Breast epithelium (tissue), 4 donors: ENCODE data around the gene CACNA1H. TPM values are rescaled to one million over a fixed set of nuclear protein-coding genes. Genes with fewer than 3 reads are reported as not detected.

Experiments used
- DNase-seq, 2 donors: peaks; one replicate each; pipeline ENCODE4 v3.0.0-alpha.2; 2019; ENCODE audit warnings: low spot score in 2 of 2
- H3K27ac ChIP-seq, 2 donors: fragments of 200-600 bp; sonication (generic) in 1 of 2; one replicate each; pipeline ENCODE4 v1.5.1; 2016 to 2019; ENCODE audit warnings: mild to moderate bottlenecking in 1 of 2
- H3K27me3 ChIP-seq, 2 donors: fragments of 200-600 bp; sonication (generic) in 1 of 2; one replicate each; pipeline versions ENCODE4 v1.5.1 to v1.6.0; 2017 to 2019; ENCODE audit warnings: control low read depth in 1 of 2, mild to moderate bottlenecking in 1 of 2
- H3K36me3 ChIP-seq: fragments of 200-600 bp; one replicate; pipeline ENCODE4 v1.5.1; 2019
- H3K4me1 ChIP-seq, 2 donors: fragments of 200-600 bp; sonication (generic); one replicate each; pipeline ENCODE4 v1.5.1; 2016 to 2019; ENCODE audit warnings: control low read depth in 1 of 2
- H3K4me3 ChIP-seq, 3 donors: fragments of 200-600 bp; sonication (generic); 1 replicate in 2 of 3; 2 replicates in 1 of 3; pipeline ENCODE4 v1.5.1; 2016 to 2019; ENCODE audit warnings: mild to moderate bottlenecking in 3 of 3, moderate library complexity in 2 of 3
- H3K9me3 ChIP-seq, 2 donors: fragments of 200-600 bp; sonication (generic) in 1 of 2; one replicate each; pipeline ENCODE4 v1.5.1; 2016 to 2019; ENCODE audit warnings: control low read depth in 1 of 2
- POLR2A ChIP-seq: fragments of 450-650 bp; IDR thresholded peaks from one replicate; pipeline ENCODE4 v1.6.1; 2016; ENCODE audit warnings: antibody characterized with exemption, mild to moderate bottlenecking, moderate library complexity
- POLR2AphosphoS5 ChIP-seq, 3 donors: sonication (generic); formaldehyde crosslinking; IDR thresholded peaks; one replicate each; pipeline ENCODE4 v1.6.1; 2017; ENCODE audit warnings: antibody characterized with exemption in 3 of 3
- intact Hi-C: fragments of 100-400 bp; cut with DNase I; formaldehyde crosslinking; loops from one replicate; pipeline ENCODE4 v1.15.1; 2023; ENCODE audit warnings: low total_unique reads
- total RNA-seq, 3 donors: library from RNA; depleted of rRNA; stranded (reverse); fragments of >200 nt; gene quantifications; one replicate each; pipeline ENCODE4 v1.1.0, GENCODE V29; 2016
- TF ChIP-seq, protein P1 (sequence below), 3 donors: fragments of 450-650 bp; IDR thresholded peaks; one replicate each; pipeline ENCODE4 v1.5.1; 2016 to 2017; ENCODE audit warnings: antibody characterized with exemption in 3 of 3, mild to moderate bottlenecking in 3 of 3, moderate library complexity in 3 of 3

Gene CACNA1H
- total RNA-seq, 3 donors from 2014 or later, result 1.6 to 2.5 (median 2.2) TPM

DNA sequence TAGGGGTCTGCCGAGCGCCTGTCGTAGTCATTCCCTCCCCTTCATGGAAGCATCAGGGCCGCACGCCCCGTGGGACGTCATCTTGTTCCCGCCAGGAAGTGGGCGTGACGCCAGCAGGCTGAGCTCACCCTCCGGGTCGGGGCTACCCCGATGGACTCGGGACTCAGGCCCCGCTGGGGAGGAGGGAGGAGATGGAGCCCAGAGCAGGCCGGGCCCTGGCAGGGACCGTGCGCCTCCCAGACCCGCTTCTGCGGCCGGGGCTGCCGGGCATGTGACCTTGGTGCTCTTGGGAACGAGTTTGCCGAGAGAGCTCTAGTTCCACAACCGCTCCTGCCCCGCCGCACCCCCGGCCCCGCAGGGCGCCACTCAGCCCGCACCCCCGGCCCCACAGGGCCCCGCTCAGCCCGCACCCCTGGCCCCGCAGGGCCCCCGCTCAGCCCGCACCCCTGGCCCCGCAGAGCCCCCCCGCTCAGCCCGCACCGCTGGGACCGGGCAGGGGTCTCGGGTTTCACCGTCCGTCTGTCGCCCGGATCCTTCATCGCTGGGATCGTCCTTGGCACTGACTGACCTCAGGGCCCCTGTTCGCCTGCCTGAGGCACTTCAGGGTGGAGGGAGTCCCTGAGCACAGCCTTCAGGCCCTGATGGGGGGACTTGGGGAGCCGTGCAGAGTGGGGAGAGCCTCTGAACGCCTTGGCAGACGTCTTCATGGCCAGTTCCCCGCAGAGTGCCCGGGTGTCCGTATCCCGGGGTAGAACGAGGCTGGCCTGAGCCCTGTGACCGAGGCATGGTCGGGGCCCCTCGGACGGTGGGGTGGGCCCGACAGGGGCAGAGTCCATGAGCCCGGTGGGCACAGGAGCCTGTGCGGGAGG lies 5.8 kb downstream of the CACNA1H start:
- peak overlapping the region in 1 of 2 donors; percentile 63 for H3K27ac ChIP-seq
- intact Hi-C loops, result loop anchor here (5.0 kb wide), 1 partner anchor 861 kb away; no protein-coding TSS in a partner anchor
- H3K27me3 ChIP-seq, result peaks cover 17 to 100% of the 10 kb centered on the region in 2 donors
- H3K9me3 ChIP-seq, result no peaks in the 10 kb centered on the region
- no peak for DNase-seq
- H3K4me1 ChIP-seq, result peaks cover 1 to 20% of the 10 kb centered on the region in 2 donors
- no peaks in the 10 kb centered on the region for H3K36me3 ChIP-seq
- H3K4me3 ChIP-seq, result peak overlapping the region in 1 of 3 donors; percentile 28
- TF ChIP-seq, protein P1, sequence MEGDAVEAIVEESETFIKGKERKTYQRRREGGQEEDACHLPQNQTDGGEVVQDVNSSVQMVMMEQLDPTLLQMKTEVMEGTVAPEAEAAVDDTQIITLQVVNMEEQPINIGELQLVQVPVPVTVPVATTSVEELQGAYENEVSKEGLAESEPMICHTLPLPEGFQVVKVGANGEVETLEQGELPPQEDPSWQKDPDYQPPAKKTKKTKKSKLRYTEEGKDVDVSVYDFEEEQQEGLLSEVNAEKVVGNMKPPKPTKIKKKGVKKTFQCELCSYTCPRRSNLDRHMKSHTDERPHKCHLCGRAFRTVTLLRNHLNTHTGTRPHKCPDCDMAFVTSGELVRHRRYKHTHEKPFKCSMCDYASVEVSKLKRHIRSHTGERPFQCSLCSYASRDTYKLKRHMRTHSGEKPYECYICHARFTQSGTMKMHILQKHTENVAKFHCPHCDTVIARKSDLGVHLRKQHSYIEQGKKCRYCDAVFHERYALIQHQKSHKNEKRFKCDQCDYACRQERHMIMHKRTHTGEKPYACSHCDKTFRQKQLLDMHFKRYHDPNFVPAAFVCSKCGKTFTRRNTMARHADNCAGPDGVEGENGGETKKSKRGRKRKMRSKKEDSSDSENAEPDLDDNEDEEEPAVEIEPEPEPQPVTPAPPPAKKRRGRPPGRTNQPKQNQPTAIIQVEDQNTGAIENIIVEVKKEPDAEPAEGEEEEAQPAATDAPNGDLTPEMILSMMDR (IDR thresholded peaks at IDR 0.05), result no peak
- TF ChIP-seq POLR2A, result no peak
- no peak for TF ChIP-seq POLR2AphosphoS5 (IDR thresholded peaks at IDR 0.05)

- peak overlapping the region in 1 of 2 donors; percentile 63 for H3K27ac ChIP-seq
- H3K4me3 ChIP-seq, result peak overlapping the region in 1 of 3 donors; percentile 53
- H3K9me3 ChIP-seq, result no peaks in the 10 kb centered on the region
- TF ChIP-seq POLR2A (no peak), POLR2AphosphoS5 (IDR thresholded peaks at IDR 0.05) (no peak)
- TF ChIP-seq, protein P1 (IDR thresholded peaks at IDR 0.05), result no peak
- H3K36me3 ChIP-seq, result no peaks in the 10 kb centered on the region
- H3K27me3 ChIP-seq, result peaks cover 12 to 100% of the 10 kb centered on the region in 2 donors
- DNase-seq, result no peak
- peaks cover 0 to 12% of the 10 kb centered on the region in 2 donors for H3K4me1 ChIP-seq
- intact Hi-C loops, result loop anchor here (5.0 kb wide), 1 partner anchor 862 kb away; no protein-coding TSS in a partner anchor
Measured at GRCh38 chr16:1159325-1159972, 6.5 kb downstream of the CACNA1H start.

DNA sequence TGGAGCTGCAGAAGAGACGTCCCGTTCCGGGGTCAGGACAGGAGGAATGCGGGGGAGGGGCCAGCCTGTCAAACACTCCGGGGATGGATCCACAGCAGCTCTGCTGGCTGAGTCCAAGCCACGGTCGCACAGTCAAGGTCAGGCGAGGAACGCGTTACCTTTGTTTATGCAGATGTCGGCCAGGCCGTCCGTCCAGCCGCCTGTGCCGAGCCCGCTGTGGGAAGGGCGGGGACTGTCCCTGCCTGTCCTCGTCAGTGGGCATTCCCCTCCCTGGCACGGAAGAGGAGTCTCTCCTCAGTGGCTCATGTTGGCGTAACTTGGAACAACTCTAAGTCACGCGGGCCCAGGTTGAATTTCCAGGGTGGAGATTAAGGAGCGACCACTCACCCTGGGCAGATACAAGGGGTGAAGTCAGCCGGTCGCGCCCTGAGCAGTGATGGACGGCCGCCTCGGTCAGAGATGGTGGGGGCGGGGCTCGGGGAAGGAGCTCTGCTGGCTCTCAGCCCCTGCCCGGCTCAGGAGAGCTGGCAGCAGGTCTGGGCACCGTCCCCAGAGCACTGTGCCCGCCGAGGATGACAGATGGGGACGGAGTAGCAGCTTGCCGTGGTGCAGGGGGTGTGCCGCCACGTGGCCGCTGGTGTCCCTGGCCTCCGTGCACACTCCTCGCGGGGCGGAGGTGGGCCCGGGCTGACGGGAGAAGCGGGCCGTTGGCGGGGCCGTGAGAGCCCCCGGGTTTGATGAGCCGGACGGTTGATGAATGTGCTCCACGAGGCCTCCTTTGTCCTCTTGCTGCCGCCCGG lies 7.3 kb downstream of the CACNA1H start:
- peaks cover 9 to 100% of the 10 kb centered on the region in 2 donors for H3K27me3 ChIP-seq
- peaks cover 0 to 12% of the 10 kb centered on the region in 2 donors for H3K4me1 ChIP-seq
- DNase-seq, result peak; percentile 24 to 63
- no peak for TF ChIP-seq POLR2AphosphoS5 (IDR thresholded peaks at IDR 0.05)
- TF ChIP-seq, protein P1 (IDR thresholded peaks at IDR 0.05), result no peak
- no peak for TF ChIP-seq POLR2A
- peak overlapping the region in 2 of 3 donors; percentile 26 to 53 for H3K4me3 ChIP-seq
- intact Hi-C loops, result loop anchor here (5.0 kb wide), 1 partner anchor 863 kb away; no protein-coding TSS in a partner anchor
- H3K9me3 ChIP-seq, result no peaks in the 10 kb centered on the region
- H3K27ac ChIP-seq, result no peak overlapping the region
- H3K36me3 ChIP-seq, result no peaks in the 10 kb centered on the region

DNA sequence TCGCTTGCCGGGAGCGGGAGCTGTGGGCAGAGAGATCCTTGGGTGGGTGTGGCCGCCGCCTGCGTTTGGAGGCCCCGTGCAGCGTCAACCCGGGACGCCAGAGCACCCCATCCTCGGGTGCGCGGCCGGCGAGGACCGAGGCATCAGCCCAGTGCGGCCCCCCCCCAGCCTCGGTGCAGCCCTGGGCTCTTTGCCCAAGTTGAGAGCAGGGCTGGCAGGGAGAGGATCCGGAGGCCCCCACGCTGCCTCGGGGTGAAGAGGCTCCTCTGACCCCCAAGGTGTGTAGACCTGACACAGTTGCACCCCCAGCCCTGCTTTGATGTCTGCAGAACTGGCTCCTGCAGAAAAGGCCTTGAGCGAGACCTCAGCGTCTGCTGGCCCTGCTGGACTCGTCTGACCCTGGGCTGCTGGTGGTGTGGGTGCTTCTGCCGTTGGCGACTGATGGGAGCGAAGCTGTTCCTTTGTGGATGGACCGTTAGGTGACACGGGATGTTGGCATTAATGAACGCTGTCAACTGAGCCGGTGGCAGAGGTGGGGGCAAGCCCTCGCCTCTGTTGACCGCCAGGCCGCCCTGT lies 8.0 kb downstream of the CACNA1H start:
- Histone ChIP-seq H3K27me3 (peaks cover 9 to 100% of the 10 kb centered on the region in 2 donors), H3K4me1 (peaks cover 0 to 12% of the 10 kb centered on the region in 2 donors), H3K4me3 (peak overlapping the region in 2 of 3 donors; percentile 26 to 53), H3K27ac (no peak overlapping the region), H3K9me3 (no peaks in the 10 kb centered on the region), H3K36me3 (no peaks in the 10 kb centered on the region)
- TF ChIP-seq, protein P1 (IDR thresholded peaks at IDR 0.05), result no peak
- TF ChIP-seq POLR2A (no peak), POLR2AphosphoS5 (IDR thresholded peaks at IDR 0.05) (no peak)
- intact Hi-C loops, result no loop called here
- DNase-seq, result no peak
